GM12878 (cell line): ENCODE data around the gene ZNF570.

Source experiments
- CEBPB ChIP-seq, 2 experiments: fragments of 150-350 bp in 1 of 2; IDR thresholded peaks; 2 replicates each; pipeline ENCODE4 v1.6.1; 2012 to 2014; ENCODE audit warnings: low read depth in 2 of 2, low read length in 2 of 2, borderline replicate concordance in 1 of 2, inconsistent platforms in 1 of 2
- JUND ChIP-seq: IDR thresholded peaks from 2 replicates; pipeline ENCODE4 v1.6.1; 2012; ENCODE audit warnings: low read depth, mild to moderate bottlenecking, low read length, improper control_type of control experiment, moderate library complexity
- POLR2A ChIP-seq: IDR thresholded peaks from 2 replicates; pipeline ENCODE4 v1.6.1; 2011; ENCODE audit warnings: low read depth, mild to moderate bottlenecking, low read length
- RAD21 ChIP-seq: IDR thresholded peaks from 2 replicates; pipeline ENCODE4 v1.6.1; 2011; ENCODE audit warnings: mild to moderate bottlenecking, low read depth, low read length, moderate library complexity; ENCODE audit not compliant: insufficient read depth
- TF ChIP-seq, protein P1 (sequence below): IDR thresholded peaks from 2 replicates; pipeline ENCODE4 v1.6.1; 2012; ENCODE audit warnings: mild to moderate bottlenecking, low read depth, low read length
- TF ChIP-seq, protein P2 (sequence below): fragments of 450-650 bp; conservative IDR thresholded peaks from 2 replicates; pipeline ENCODE4 v1.6.1; 2017; ENCODE audit warnings: mild to moderate bottlenecking, moderate library complexity
- TF ChIP-seq, protein P3 (sequence below), 3 experiments: IDR thresholded peaks in 2 of 3; conservative IDR thresholded peaks in 1 of 3; 2 replicates each; pipeline ENCODE4 v1.5.1; 2011; ENCODE audit warnings: low read depth in 3 of 3, low read length in 3 of 3, mild to moderate bottlenecking in 3 of 3, control low read depth in 2 of 3, moderate library complexity in 2 of 3, inconsistent platforms in 1 of 3, mixed read lengths in 1 of 3; ENCODE audit not compliant: control insufficient read depth in 2 of 3, insufficient read depth in 1 of 3; ENCODE audit errors: extremely low read depth in 1 of 3

DNA sequence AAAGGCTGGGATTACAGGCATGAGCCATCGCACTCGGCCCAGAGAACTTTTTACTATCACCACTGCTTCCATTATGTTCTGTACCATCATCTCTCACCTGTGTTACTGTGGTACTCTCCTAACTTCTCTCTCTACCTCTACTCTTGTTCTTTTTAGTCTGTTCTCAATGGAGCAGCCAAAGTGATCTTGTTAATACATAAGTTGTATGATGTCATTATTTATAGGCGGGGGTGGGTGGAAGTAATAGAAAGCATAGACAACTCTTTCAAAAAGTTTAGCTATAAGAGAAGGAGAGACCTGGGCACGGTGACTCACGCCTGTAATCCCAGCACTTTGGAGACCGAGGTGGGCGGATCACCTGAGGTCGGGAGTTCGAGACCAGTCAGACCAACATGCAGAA, 3.0 kb downstream of the ZNF570 start:
- TF ChIP-seq, protein P1, sequence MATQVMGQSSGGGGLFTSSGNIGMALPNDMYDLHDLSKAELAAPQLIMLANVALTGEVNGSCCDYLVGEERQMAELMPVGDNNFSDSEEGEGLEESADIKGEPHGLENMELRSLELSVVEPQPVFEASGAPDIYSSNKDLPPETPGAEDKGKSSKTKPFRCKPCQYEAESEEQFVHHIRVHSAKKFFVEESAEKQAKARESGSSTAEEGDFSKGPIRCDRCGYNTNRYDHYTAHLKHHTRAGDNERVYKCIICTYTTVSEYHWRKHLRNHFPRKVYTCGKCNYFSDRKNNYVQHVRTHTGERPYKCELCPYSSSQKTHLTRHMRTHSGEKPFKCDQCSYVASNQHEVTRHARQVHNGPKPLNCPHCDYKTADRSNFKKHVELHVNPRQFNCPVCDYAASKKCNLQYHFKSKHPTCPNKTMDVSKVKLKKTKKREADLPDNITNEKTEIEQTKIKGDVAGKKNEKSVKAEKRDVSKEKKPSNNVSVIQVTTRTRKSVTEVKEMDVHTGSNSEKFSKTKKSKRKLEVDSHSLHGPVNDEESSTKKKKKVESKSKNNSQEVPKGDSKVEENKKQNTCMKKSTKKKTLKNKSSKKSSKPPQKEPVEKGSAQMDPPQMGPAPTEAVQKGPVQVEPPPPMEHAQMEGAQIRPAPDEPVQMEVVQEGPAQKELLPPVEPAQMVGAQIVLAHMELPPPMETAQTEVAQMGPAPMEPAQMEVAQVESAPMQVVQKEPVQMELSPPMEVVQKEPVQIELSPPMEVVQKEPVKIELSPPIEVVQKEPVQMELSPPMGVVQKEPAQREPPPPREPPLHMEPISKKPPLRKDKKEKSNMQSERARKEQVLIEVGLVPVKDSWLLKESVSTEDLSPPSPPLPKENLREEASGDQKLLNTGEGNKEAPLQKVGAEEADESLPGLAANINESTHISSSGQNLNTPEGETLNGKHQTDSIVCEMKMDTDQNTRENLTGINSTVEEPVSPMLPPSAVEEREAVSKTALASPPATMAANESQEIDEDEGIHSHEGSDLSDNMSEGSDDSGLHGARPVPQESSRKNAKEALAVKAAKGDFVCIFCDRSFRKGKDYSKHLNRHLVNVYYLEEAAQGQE: no peak
- TF ChIP-seq POLR2A (no peak), RAD21 (no peak), CEBPB (IDR thresholded peaks at IDR 0.05; ENCODE audit: borderline replicate concordance in 1 of 2, low read depth in 2 of 2, low read length in 2 of 2) (no peak), JUND (no peak)
- TF ChIP-seq, protein P2, sequence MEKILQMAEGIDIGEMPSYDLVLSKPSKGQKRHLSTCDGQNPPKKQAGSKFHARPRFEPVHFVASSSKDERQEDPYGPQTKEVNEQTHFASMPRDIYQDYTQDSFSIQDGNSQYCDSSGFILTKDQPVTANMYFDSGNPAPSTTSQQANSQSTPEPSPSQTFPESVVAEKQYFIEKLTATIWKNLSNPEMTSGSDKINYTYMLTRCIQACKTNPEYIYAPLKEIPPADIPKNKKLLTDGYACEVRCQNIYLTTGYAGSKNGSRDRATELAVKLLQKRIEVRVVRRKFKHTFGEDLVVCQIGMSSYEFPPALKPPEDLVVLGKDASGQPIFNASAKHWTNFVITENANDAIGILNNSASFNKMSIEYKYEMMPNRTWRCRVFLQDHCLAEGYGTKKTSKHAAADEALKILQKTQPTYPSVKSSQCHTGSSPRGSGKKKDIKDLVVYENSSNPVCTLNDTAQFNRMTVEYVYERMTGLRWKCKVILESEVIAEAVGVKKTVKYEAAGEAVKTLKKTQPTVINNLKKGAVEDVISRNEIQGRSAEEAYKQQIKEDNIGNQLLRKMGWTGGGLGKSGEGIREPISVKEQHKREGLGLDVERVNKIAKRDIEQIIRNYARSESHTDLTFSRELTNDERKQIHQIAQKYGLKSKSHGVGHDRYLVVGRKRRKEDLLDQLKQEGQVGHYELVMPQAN: no peak
- TF ChIP-seq, protein P3, sequence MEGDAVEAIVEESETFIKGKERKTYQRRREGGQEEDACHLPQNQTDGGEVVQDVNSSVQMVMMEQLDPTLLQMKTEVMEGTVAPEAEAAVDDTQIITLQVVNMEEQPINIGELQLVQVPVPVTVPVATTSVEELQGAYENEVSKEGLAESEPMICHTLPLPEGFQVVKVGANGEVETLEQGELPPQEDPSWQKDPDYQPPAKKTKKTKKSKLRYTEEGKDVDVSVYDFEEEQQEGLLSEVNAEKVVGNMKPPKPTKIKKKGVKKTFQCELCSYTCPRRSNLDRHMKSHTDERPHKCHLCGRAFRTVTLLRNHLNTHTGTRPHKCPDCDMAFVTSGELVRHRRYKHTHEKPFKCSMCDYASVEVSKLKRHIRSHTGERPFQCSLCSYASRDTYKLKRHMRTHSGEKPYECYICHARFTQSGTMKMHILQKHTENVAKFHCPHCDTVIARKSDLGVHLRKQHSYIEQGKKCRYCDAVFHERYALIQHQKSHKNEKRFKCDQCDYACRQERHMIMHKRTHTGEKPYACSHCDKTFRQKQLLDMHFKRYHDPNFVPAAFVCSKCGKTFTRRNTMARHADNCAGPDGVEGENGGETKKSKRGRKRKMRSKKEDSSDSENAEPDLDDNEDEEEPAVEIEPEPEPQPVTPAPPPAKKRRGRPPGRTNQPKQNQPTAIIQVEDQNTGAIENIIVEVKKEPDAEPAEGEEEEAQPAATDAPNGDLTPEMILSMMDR (IDR thresholded peaks at IDR 0.05 in 2 of 3, conservative IDR thresholded peaks at IDR 0.05 in 1 of 3; ENCODE audit: control insufficient read depth in 2 of 3, extremely low read depth in 1 of 3, insufficient read depth in 1 of 3, low read depth in 3 of 3, low read length in 3 of 3): no peak
